Neutrophil (primary cell): Measurements from ENCODE around the gene PPHLN1.

Experiments used
- H3K27ac ChIP-seq: fragments of 200-600 bp; sonication (generic); 2 replicates; pipeline ENCODE4 v1.5.1; 2016; ENCODE audit warnings: mild to moderate bottlenecking, moderate library complexity
- H3K27me3 ChIP-seq: fragments of 200-600 bp; sonication (generic); 2 replicates; pipeline ENCODE4 v1.6.0; 2016; ENCODE audit warnings: mild to moderate bottlenecking
- H3K36me3 ChIP-seq: fragments of 200-600 bp; sonication (generic); 2 replicates; pipeline ENCODE4 v1.5.1; 2017
- H3K4me1 ChIP-seq, 2 experiments: fragments of 200-600 bp in 1 of 2; sonication (generic) in 1 of 2; 1 replicate in 1 of 2; 2 replicates in 1 of 2; pipeline versions ENCODE4 v1.5.1 to v1.6.1; 2013 to 2016; ENCODE audit warnings: low read depth in 1 of 2, low read length in 1 of 2, mild to moderate bottlenecking in 1 of 2, moderate library complexity in 1 of 2; ENCODE audit not compliant: control insufficient read depth in 1 of 2, insufficient read depth in 1 of 2
- H3K4me3 ChIP-seq, 2 experiments: fragments of 200-600 bp in 1 of 2; sonication (generic) in 1 of 2; 1 replicate in 1 of 2; 2 replicates in 1 of 2; pipeline ENCODE4 v1.5.1; 2013 to 2016; ENCODE audit warnings: low read depth in 1 of 2, low read length in 1 of 2, mild to moderate bottlenecking in 1 of 2, moderate library complexity in 1 of 2
- H3K9me3 ChIP-seq: fragments of 200-600 bp; sonication (generic); 2 replicates; pipeline ENCODE4 v1.5.1; 2016
- TF ChIP-seq, protein P1 (sequence below): fragments of 200-600 bp; sonication (generic); IDR thresholded peaks from 2 replicates; pipeline ENCODE4 v1.5.1; 2016; ENCODE audit warnings: antibody characterized with exemption

Gene PPHLN1

DNA sequence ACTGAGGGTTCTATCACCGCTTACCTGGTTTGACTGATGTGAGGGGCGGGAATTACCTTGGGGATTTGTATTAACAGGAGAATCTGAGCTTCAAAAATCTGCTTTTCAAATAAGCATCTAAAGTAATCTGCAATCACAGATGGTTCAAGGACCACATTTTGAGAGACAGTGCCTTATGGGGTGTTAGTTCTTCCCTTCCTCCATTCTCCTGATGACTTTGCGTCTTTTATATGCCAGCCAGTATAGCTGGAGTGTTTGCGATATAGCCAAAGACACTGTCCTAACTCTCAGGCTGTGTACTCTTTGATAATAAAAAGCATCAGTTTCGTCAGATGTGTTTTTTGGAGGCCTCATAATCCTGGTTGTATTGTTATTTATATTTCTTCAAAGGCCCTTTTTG, 39.5 kb downstream of the PPHLN1 start:
- TF ChIP-seq, protein P1, sequence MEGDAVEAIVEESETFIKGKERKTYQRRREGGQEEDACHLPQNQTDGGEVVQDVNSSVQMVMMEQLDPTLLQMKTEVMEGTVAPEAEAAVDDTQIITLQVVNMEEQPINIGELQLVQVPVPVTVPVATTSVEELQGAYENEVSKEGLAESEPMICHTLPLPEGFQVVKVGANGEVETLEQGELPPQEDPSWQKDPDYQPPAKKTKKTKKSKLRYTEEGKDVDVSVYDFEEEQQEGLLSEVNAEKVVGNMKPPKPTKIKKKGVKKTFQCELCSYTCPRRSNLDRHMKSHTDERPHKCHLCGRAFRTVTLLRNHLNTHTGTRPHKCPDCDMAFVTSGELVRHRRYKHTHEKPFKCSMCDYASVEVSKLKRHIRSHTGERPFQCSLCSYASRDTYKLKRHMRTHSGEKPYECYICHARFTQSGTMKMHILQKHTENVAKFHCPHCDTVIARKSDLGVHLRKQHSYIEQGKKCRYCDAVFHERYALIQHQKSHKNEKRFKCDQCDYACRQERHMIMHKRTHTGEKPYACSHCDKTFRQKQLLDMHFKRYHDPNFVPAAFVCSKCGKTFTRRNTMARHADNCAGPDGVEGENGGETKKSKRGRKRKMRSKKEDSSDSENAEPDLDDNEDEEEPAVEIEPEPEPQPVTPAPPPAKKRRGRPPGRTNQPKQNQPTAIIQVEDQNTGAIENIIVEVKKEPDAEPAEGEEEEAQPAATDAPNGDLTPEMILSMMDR: no peak
- Histone ChIP-seq H3K27me3 (no peaks in the 10 kb centered on the region), H3K36me3 (no peaks in the 10 kb centered on the region), H3K9me3 (no peaks in the 10 kb centered on the region), H3K27ac (no peak overlapping the region), H3K4me1 (no peaks in the 10 kb centered on the region), H3K4me3 (no peak overlapping the region)

DNA sequence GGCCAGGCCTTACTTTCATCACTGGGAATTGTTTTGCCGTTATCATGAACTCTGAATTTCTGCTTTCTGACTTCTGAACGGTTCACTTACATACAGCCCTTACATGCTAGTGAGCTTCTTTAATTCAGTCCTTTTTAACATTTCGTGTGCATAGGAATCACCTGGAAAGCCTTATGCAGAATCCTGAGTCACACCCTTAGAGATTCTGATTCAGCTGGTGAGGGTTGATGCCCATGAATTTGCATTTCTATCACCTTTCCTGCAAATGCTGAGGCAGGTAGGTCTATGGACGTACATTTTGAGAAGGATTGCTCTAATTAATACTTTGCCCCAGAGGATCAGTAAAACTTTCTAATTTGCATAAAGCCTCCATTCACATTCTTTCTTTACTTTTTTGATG, 44.0 kb downstream of the PPHLN1 start:
- Histone ChIP-seq H3K4me3 (no peak overlapping the region), H3K9me3 (no peaks in the 10 kb centered on the region), H3K36me3 (no peaks in the 10 kb centered on the region), H3K27me3 (no peaks in the 10 kb centered on the region), H3K4me1 (no peaks in the 10 kb centered on the region), H3K27ac (no peak overlapping the region)
- TF ChIP-seq, protein P1: no peak

DNA sequence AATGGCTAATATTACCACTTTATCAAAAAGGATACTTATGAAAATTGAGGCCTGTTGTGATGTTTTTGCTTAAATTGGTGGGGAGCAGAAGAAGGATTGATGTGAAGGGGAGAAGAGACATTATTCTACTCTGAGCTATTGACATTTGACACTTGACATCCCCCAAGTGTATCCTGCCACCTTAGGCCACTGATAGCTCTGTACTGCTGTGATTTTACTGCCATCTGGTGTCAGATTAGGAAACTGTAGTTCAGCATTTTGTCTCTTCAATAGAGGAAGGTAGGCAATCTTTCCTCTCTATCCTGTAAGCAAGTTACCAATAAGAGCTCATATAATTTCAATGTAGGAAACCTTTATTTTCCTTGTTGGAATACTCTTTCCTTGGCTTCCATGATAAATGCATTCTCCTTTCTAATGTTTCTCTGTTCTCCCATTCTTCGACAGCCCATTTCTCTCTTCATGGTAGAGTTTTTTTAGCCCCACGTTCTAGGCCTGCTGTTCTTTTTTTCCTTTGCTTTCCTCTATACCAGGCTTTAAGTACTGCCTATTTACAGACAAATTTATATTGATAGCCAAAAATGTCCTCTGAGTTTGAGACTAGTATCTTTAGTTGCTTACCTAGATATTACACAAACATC, 46.3 kb downstream of the PPHLN1 start:
- Histone ChIP-seq H3K36me3 (peaks cover 11% of the 10 kb centered on the region), H3K27ac (no peak overlapping the region), H3K27me3 (no peaks in the 10 kb centered on the region), H3K9me3 (no peaks in the 10 kb centered on the region), H3K4me3 (no peak overlapping the region), H3K4me1 (no peaks in the 10 kb centered on the region)
- TF ChIP-seq, protein P1: peak; percentile 52

DNA sequence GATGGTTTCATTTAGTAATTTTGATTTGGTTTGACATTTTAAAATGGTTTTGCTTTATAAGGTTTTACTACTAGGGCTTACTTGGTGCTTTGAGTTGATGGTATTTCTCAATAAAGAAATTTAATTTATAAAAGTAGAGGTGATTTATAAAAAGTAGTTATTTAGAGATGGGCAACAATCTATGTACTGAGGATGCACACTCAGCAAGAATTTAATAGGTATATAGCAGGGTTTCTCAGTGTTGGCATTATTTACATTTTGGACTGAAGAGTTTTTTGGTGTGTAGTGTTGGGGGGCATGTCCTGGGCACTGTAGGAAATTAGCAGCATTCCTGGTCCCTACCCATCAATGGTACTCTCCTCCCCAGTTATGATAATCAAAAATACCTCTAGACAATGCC, 47.7 kb downstream of the PPHLN1 start:
- Histone ChIP-seq H3K36me3 (peaks cover 11% of the 10 kb centered on the region), H3K4me3 (no peak overlapping the region), H3K27ac (no peak overlapping the region), H3K4me1 (peaks cover 0 to 2% of the 10 kb centered on the region in 2 experiments), H3K9me3 (no peaks in the 10 kb centered on the region), H3K27me3 (no peaks in the 10 kb centered on the region)
- TF ChIP-seq, protein P1: no peak

DNA sequence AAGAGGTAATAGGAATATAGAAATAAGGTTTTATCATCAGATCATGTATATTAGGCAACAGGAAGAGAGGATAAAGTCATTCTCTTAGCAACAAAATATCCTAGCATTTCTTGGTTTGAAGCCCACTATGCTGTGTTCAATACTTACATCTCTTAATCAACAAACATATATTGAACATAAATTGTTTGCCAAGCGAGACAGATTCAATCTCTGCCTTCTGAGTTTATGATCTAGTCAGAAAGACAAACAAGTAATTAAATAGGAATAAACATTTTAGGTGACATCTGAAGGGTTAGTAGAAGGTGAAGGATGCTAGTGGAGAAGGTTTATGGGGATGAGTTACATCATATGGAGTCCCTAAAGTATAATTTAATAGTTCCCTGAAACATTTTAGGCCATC, 54.8 kb downstream of the PPHLN1 start:
- peak overlapping the region; percentile 86 for H3K27ac ChIP-seq
- H3K27me3 ChIP-seq: no peaks in the 10 kb centered on the region
- H3K36me3 ChIP-seq: peaks cover 9% of the 10 kb centered on the region
- H3K4me3 ChIP-seq: no peak overlapping the region
- H3K9me3 ChIP-seq: no peaks in the 10 kb centered on the region
- TF ChIP-seq, protein P1: no peak
- H3K4me1 ChIP-seq: peaks cover 46 to 48% of the 10 kb centered on the region in 2 experiments
